MM.1S (cell line): ENCODE measurements around the gene CRYBA2.

Experiments
- DNase-seq: peaks from one replicate; pipeline ENCODE4 v3.0.0-alpha.2; 2015
- H2AFZ ChIP-seq: fragments of 300-600 bp; sonication (generic); 2 replicates; pipeline ENCODE4 v1.6.0; 2016; ENCODE audit warnings: antibody characterized with exemption, low read length
- H3F3A ChIP-seq: fragments of 300-600 bp; sonication (generic); 2 replicates; pipeline ENCODE4 v1.6.1; 2016; ENCODE audit warnings: mild to moderate bottlenecking, antibody characterized with exemption, low read length, moderate library complexity, mixed read lengths; ENCODE audit not compliant: insufficient read depth
- H3K27ac ChIP-seq: fragments of 300-600 bp; sonication (generic); 2 replicates; pipeline ENCODE4 v1.5.1; 2016; ENCODE audit warnings: mild to moderate bottlenecking, low read length
- H3K27me3 ChIP-seq: fragments of 300-600 bp; sonication (generic); replicated peaks from 2 replicates; pipeline ENCODE4 v1.6.0; 2016; ENCODE audit warnings: low read length; ENCODE audit not compliant: insufficient read depth
- H3K36me3 ChIP-seq: fragments of 300-600 bp; sonication (generic); replicated peaks from 2 replicates; pipeline ENCODE4 v1.6.1; 2016; ENCODE audit warnings: mild to moderate bottlenecking, low read length, mixed read lengths; ENCODE audit not compliant: insufficient read depth
- H3K4me1 ChIP-seq: fragments of 300-600 bp; sonication (generic); 2 replicates; pipeline ENCODE4 v1.6.1; 2016; ENCODE audit warnings: low read length, mixed read lengths
- H3K4me2 ChIP-seq: fragments of 300-600 bp; sonication (generic); 2 replicates; pipeline ENCODE4 v1.6.0; 2016; ENCODE audit warnings: low read depth, low read length
- H3K4me3 ChIP-seq: fragments of 300-600 bp; sonication (generic); 2 replicates; pipeline ENCODE4 v1.5.1; 2016; ENCODE audit warnings: low read length, mixed read lengths
- H3K79me2 ChIP-seq: fragments of 300-600 bp; sonication (generic); 2 replicates; pipeline ENCODE4 v1.6.1; 2016; ENCODE audit warnings: mixed run types, low read length, mixed read lengths
- H3K9ac ChIP-seq: fragments of 300-600 bp; sonication (generic); 2 replicates; pipeline ENCODE4 v1.6.1; 2016; ENCODE audit warnings: low read length, mixed read lengths
- H3K9me2 ChIP-seq: fragments of 300-600 bp; sonication (generic); replicated peaks from 2 replicates; pipeline ENCODE4 v1.6.1; 2016; ENCODE audit warnings: mild to moderate bottlenecking, low read length, mixed read lengths; ENCODE audit not compliant: insufficient read depth
- H3K9me3 ChIP-seq: fragments of 300-600 bp; sonication (generic); replicated peaks from 2 replicates; pipeline ENCODE4 v1.6.1; 2016; ENCODE audit warnings: mild to moderate bottlenecking, low read length, mixed read lengths; ENCODE audit not compliant: insufficient read depth
- H4K20me1 ChIP-seq: fragments of 300-600 bp; sonication (generic); 2 replicates; pipeline ENCODE4 v1.6.1; 2016; ENCODE audit warnings: mild to moderate bottlenecking, low read length, moderate library complexity, mixed read lengths; ENCODE audit not compliant: insufficient read depth
- CTCF ChIP-seq: fragments of 300-600 bp; sonication (generic); IDR thresholded peaks from 2 replicates; pipeline ENCODE4 v1.5.1; 2016; ENCODE audit warnings: antibody characterized with exemption, low read length, mixed read lengths
- EZH2 ChIP-seq: fragments of 300-600 bp; sonication (generic); optimal IDR thresholded peaks from 2 replicates; pipeline ENCODE3; 2017; ENCODE audit warnings: low read depth, mild to moderate bottlenecking, antibody characterized with exemption, low read length, mixed read lengths
- EZH2phosphoT487 ChIP-seq: fragments of 300-600 bp; sonication (generic); IDR thresholded peaks from 2 replicates; pipeline ENCODE4 v1.6.1; 2018; ENCODE audit warnings: antibody characterized with exemption, low read length

The CRYBA2 gene

DNA sequence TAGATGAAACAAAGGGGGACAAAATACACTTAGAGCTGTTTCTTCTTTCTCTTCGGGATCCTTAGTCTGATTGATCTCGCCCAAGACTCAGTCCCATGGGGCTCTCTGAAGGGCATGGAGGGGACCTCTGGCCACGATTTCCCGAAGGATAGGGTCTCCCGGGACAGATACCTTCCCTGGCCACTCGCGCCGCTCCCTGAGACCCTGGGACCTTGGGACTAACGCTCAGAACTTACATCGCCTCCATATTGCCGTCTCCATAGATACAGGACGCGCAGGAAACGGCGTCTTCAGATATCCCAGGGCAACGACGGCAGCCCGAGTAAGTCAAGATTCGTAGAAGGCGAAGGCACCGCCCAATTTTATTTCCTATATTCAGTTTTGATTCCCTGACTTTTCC, 48.0 kb upstream of the CRYBA2 start, which contains the start of gene CFAP65:
Gene CFAP65 (minus strand): TSS at position 265 of the 400 bp plus-strand sequence. CDS start 2,468 bp downstream, outside the sequence.
- TF ChIP-seq EZH2, result no peak
- TF ChIP-seq CTCF, result no peak
- no peak for TF ChIP-seq EZH2phosphoT487
- Histone ChIP-seq H3K9ac (no peak within 1 kb of the TSS), H3K9me3 (no peaks in the 10 kb centered on the region), H3K4me1 (no peaks in the 10 kb centered on the region), H4K20me1 (no peaks in the 10 kb centered on the region), H3K79me2 (no peaks in the 10 kb centered on the region), H3K9me2 (no peaks in the 10 kb centered on the region), H3K27me3 (peaks cover 87% of the 10 kb centered on the region), H2AFZ (no peak within 1 kb of the TSS), H3K4me3 (no peak within 1 kb of the TSS), H3K4me2 (peak within 1 kb of the TSS; percentile 11; the same call in 1 of the 2 replicates), H3F3A (no peaks in the 10 kb centered on the region), H3K27ac (no peak within 1 kb of the TSS), H3K36me3 (no peaks in the 10 kb centered on the region)
- DNase-seq, result no peak

DNA sequence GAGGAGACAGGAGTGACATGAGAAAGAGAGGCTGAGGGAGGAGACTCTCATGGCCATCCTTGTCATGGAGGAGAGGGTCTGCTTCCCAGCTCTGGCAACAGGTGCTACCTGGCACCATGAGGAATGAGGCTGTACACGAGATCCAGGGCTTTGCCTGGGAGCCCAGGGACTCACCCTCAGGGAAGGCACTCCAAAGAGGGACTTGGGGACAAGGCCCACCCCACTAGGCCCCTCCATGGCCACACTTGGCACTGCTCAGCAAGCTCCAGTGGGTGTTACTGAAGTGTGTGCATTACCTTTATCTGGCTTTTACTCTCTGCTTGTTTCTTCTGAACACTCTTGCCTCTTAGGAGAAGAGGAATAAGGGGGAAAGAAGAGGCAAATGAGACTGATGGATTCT, 45.4 kb upstream of the CRYBA2 start:
- no peak overlapping the region for H2AFZ ChIP-seq
- no peaks in the 10 kb centered on the region for H3F3A ChIP-seq
- no peak for DNase-seq
- H3K4me2 ChIP-seq, result no peak overlapping the region
- H3K4me1 ChIP-seq, result no peaks in the 10 kb centered on the region
- H3K9ac ChIP-seq, result no peak overlapping the region
- H3K4me3 ChIP-seq, result no peak overlapping the region
- H3K9me3 ChIP-seq, result no peaks in the 10 kb centered on the region
- TF ChIP-seq EZH2, result no peak
- no peak for TF ChIP-seq EZH2phosphoT487
- TF ChIP-seq CTCF, result no peak
- no peak overlapping the region for H3K27ac ChIP-seq
- no peaks in the 10 kb centered on the region for H3K36me3 ChIP-seq
- H3K27me3 ChIP-seq, result peaks cover 97% of the 10 kb centered on the region
- H3K79me2 ChIP-seq, result no peaks in the 10 kb centered on the region
- no peaks in the 10 kb centered on the region for H3K9me2 ChIP-seq
- no peaks in the 10 kb centered on the region for H4K20me1 ChIP-seq

DNA sequence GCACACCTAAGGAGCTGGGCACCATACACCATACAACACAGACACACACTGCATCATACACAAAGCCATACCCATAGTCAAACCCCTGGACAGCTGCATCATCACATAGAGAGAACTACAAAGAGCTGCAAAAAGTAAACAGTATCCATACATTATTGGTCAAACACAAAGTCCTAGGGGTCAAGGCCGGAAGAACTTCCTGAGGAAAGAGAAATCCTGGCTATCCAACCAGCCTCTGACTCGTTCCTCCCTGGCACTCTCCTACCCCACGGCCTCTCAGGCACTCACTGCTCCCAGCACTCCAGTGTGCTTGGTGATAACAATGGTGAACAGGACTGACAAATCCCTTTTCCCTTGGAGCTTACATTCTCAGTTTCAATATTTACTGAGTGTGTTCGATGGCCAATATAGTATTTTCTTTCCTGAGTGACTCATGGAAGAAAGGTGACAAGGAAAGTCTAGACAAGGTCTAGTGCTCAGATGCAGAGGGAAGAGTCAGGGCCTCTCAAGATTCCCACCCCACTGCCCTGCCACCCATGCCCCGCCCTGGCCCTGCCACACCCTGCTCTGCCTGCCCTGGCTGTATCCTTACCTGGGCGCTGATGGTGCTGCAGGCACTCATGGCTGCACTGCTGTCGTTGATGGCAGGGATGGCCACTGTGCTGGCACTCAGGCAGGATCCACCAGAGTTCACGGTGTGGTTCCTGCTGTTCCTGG, 44.7 kb upstream of the CRYBA2 start:
- no peak for TF ChIP-seq CTCF
- no peak for TF ChIP-seq EZH2phosphoT487
- TF ChIP-seq EZH2, result no peak
- Histone ChIP-seq H3K79me2 (no peaks in the 10 kb centered on the region), H3K9ac (no peak overlapping the region), H3K36me3 (no peaks in the 10 kb centered on the region), H3K4me2 (no peak overlapping the region), H4K20me1 (no peaks in the 10 kb centered on the region), H3K27me3 (peaks cover 97% of the 10 kb centered on the region), H3K9me3 (no peaks in the 10 kb centered on the region), H3F3A (no peaks in the 10 kb centered on the region), H3K9me2 (no peaks in the 10 kb centered on the region), H3K4me3 (no peak overlapping the region), H3K4me1 (no peaks in the 10 kb centered on the region), H2AFZ (no peak overlapping the region), H3K27ac (no peak overlapping the region)
- no peak for DNase-seq
